Vagina (tissue), 2 donors: ENCODE measurements around the gene ROPN1L. TPM values are rescaled to one million over a fixed set of nuclear protein-coding genes. Genes with fewer than 3 reads are reported as not detected.
"Not testable (repeated sequence)": the region's sequence is repeated elsewhere in the genome, so short reads cannot be mapped to it uniquely, and the experiment has no call there.

Source experiments
- DNase-seq, 2 donors: peaks; one replicate each; pipeline ENCODE4 v3.0.0-alpha.2; 2017; ENCODE audit errors: extremely low spot score in 2 of 2
- H3K27ac ChIP-seq: fragments of 200-600 bp; sonication (generic); one replicate; pipeline ENCODE4 v1.5.1; 2019
- H3K27me3 ChIP-seq: fragments of 200-600 bp; sonication (generic); one replicate; pipeline ENCODE4 v1.5.1; 2019
- H3K36me3 ChIP-seq, 2 donors: fragments of 200-600 bp; sonication (generic); one replicate each; pipeline ENCODE4 v1.5.1; 2017 to 2019
- H3K4me1 ChIP-seq: fragments of 200-600 bp; sonication (generic); one replicate; pipeline ENCODE4 v1.5.1; 2019
- H3K4me3 ChIP-seq, 2 donors: fragments of 200-600 bp; sonication (generic); 1 replicate in 1 of 2; 2 replicates in 1 of 2; pipeline ENCODE4 v1.5.1; 2016 to 2019
- H3K9me3 ChIP-seq: fragments of 200-600 bp; sonication (generic); one replicate; pipeline ENCODE4 v1.5.1; 2019
- POLR2A ChIP-seq, 2 donors: fragments of 450-650 bp; IDR thresholded peaks; one replicate each; pipeline ENCODE4 v1.6.1; 2017; ENCODE audit warnings: antibody characterized with exemption in 2 of 2, mild to moderate bottlenecking in 2 of 2, moderate library complexity in 2 of 2
- POLR2AphosphoS5 ChIP-seq, 2 donors: sonication (generic); formaldehyde crosslinking; IDR thresholded peaks; one replicate each; pipeline ENCODE4 v1.9.0; 2017; ENCODE audit warnings: antibody characterized with exemption in 2 of 2, mild to moderate bottlenecking in 2 of 2, low read depth in 1 of 2; ENCODE audit not compliant: insufficient read depth in 1 of 2
- intact Hi-C: fragments of 100-400 bp; cut with DNase I; formaldehyde crosslinking; loops from one replicate; pipeline ENCODE4 v1.15.1; 2023
- microRNA-seq: library from miRNA; unstranded; fragments of <30 nt; microRNA quantifications from one replicate; pipeline ENCODE4, GENCODE V29; 2017; ENCODE audit warnings: borderline number of aligned reads, borderline replicate concordance
- small RNA-seq: library from RNA; depleted of rRNA; stranded (forward); fragments of <200 nt; gene quantifications from one replicate; pipeline ENCODE3, GENCODE V24; 2016
- total RNA-seq: library from RNA; depleted of rRNA; stranded (reverse); fragments of >200 nt; gene quantifications from one replicate; pipeline ENCODE4 v1.2.3, GENCODE V29; 2016
- TF ChIP-seq, protein P1 (sequence below), 3 experiments: fragments of 450-650 bp in 2 of 3; fragments of 200-600 bp in 1 of 3; sonication (generic) in 1 of 3; IDR thresholded peaks; one replicate each; pipeline ENCODE4 v1.5.1; 2017 to 2019; ENCODE audit warnings: antibody characterized with exemption in 3 of 3, mild to moderate bottlenecking in 2 of 3, moderate library complexity in 2 of 3

ROPN1L gene
- total RNA-seq, 1 donor from 2014 or later, result 4.2 TPM

DNA sequence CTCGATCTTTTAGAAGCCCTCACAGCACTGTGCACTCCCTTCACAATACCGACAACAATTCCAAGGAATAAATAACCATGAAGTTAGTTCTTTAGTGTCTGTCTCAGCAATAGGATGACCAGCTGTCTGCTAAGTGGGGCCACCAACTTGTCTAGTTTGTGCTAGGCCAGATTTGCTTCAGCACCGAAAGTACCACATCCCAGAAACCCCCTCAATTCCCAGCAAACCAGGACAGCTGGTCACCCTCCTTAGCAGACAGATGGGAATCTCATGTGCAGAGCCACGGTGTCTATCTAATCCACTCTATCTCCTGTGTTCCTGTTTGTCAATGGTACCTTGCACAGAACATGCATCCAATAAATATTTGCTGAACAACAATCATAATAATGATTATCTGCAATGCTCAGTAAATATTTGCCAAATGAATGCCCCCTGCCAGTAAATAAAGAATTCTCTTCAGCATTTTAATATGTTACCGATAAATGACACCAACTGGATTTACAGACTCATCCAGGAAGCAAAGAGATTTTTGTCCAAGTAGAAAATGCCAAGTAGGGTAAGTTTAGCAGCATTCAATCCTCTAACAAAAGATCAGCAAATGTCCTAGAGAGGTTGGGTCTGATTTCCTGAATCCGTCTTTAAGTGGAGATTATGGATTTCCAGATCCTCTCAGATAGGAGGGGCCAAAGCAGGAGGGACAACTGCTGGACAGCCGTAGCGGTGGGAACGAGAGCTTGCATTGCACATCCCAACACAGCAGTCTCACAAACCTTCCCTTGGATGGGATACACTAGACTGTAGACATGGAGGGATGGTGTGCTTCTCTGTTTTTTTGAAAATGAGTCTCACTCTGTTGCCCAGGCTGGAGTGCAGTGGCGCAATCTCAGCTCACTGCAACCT lies 70.3 kb downstream of the ROPN1L start:
- Histone ChIP-seq H3K36me3 (no peaks in the 10 kb centered on the region), H3K9me3 (no peaks in the 10 kb centered on the region), H3K27me3 (no peaks in the 10 kb centered on the region), H3K4me1 (no peaks in the 10 kb centered on the region), H3K27ac (no peak overlapping the region), H3K4me3 (no peak overlapping the region)
- intact Hi-C loops, result no loop called here
- TF ChIP-seq, protein P1, sequence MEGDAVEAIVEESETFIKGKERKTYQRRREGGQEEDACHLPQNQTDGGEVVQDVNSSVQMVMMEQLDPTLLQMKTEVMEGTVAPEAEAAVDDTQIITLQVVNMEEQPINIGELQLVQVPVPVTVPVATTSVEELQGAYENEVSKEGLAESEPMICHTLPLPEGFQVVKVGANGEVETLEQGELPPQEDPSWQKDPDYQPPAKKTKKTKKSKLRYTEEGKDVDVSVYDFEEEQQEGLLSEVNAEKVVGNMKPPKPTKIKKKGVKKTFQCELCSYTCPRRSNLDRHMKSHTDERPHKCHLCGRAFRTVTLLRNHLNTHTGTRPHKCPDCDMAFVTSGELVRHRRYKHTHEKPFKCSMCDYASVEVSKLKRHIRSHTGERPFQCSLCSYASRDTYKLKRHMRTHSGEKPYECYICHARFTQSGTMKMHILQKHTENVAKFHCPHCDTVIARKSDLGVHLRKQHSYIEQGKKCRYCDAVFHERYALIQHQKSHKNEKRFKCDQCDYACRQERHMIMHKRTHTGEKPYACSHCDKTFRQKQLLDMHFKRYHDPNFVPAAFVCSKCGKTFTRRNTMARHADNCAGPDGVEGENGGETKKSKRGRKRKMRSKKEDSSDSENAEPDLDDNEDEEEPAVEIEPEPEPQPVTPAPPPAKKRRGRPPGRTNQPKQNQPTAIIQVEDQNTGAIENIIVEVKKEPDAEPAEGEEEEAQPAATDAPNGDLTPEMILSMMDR (IDR thresholded peaks at IDR 0.05), result no peak
- no peak for TF ChIP-seq POLR2AphosphoS5 (IDR thresholded peaks at IDR 0.05; ENCODE audit: insufficient read depth in 1 of 2, low read depth in 1 of 2)
- no peak for TF ChIP-seq POLR2A (IDR thresholded peaks at IDR 0.05)
- DNase-seq, result no peak

DNA sequence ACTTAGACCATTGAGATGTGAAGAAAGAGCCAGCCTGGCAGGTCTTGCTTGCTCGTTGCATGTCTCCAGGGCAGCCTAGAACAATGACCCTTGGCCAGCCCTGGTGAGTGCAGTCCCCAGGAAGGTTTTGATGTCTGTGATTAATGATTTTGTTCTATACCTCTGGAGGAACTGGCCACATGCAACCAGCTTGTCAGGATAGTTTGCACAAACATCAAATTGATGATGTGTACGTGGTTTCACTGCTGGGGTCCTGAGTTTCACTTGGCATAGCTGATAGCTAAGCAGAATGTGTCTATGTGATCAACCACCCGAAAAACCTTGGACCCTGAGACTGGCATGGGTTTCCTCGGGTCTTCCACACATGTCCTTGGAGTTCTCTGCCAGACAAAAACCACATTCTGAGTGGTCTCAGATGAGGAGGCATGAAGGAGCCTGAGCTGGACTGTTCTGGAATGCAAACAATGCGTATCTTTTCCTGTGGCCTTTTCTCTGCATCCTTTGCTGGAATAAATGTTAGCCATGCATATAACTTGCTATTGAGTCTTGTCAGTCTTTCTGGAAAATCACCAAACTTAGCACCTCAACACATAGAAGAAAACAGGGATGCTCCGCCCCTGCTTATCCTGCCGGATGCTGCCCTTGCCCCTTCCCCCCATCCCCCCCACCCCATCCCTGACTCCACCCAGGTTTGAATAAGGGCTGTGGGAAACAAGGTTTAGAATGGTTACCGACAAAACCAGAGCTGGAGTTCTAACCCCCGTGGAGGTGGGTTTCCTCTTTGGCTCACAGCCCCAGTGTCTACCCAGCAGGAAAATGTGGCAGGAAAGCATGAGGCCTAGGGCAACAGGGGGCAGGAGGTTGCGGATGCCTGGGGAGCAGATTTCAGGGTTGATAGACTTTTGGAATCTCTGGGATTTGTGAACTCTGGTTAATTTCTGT lies 72.1 kb downstream of the ROPN1L start:
- DNase-seq, result no peak
- Histone ChIP-seq H3K9me3 (no peaks in the 10 kb centered on the region), H3K36me3 (no peaks in the 10 kb centered on the region), H3K4me1 (no peaks in the 10 kb centered on the region), H3K27ac (no peak overlapping the region), H3K4me3 (no peak overlapping the region), H3K27me3 (no peaks in the 10 kb centered on the region)
- intact Hi-C loops, result no loop called here
- TF ChIP-seq, protein P1 (IDR thresholded peaks at IDR 0.05), result no peak
- TF ChIP-seq POLR2A (IDR thresholded peaks at IDR 0.05) (no peak), POLR2AphosphoS5 (IDR thresholded peaks at IDR 0.05; ENCODE audit: insufficient read depth in 1 of 2, low read depth in 1 of 2) (no peak)

DNA sequence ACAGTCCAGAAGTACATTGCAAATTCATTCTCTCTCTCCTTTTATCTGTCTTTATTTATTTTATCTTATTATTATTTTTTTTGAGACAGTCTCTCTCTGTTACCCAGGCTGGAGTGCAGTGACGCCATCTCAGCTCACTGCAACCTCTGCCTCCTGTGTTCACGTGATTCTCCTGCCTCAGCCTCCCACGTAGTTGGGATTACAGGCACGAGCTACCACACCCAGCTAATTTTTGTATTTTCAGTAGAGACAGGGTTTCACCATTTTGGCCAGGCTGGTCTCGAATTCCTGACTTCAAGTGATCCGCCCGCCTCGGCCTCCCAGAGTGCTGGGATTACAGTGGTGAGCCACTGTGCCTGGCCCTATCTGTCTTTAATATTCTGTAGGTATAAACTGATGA lies 72.9 kb downstream of the ROPN1L start:
- DNase-seq, H3K27me3 ChIP-seq, H3K36me3 ChIP-seq, H3K27ac ChIP-seq, H3K9me3 ChIP-seq, intact Hi-C loops, H3K4me3 ChIP-seq, H3K4me1 ChIP-seq: not testable (repeated sequence)

Small RNAs within 50 kb of the gene (microRNA-seq; reads per million reads assigned to microRNA genes)
- gene MIR6131, result not detected

Small RNAs within 50 kb of the gene (small RNA-seq; reads per million reads assigned to genes)
- gene MIR6131, result not detected

Other genes with a start within 250 kb of the ROPN1L start
- gene ATPSCKMT, start 192.0 kb upstream of the ROPN1L start, total RNA-seq, result 26.0 TPM
- gene CCT5, start 191.6 kb upstream of the ROPN1L start, total RNA-seq, result 83.2 TPM
- 5.9 TPM for gene CMBL, start 134.0 kb upstream of the ROPN1L start, total RNA-seq
- 68.8 TPM for gene MARCHF6, start 88.2 kb upstream of the ROPN1L start, total RNA-seq
- gene ANKRD33B, start 122.2 kb downstream of the ROPN1L start, total RNA-seq, result 14.2 TPM